OCI-LY7 (cell line): ENCODE measurements around the gene ACTRT2. TPM values are rescaled to one million over a fixed set of nuclear protein-coding genes. Genes with fewer than 3 reads are reported as not detected.

Experiments
- BruUV-seq: library from RNA; stranded (reverse); fragments of 400-500 nt; replicated peaks from 2 replicates; lab custom pipeline; 2021; lab: Mats Ljungman, UMichigan
- CTCF ChIA-PET: fragments of 300-600 bp; sonication (Branson Sonifier 250); formaldehyde crosslinking; loops from one replicate; lab custom pipeline; 2022; ENCODE audit warnings: antibody characterized with exemption; ENCODE audit not compliant: unreplicated experiment; lab: Charles Lee
- POLR2A ChIA-PET: fragments of 300-600 bp; sonication (Branson Sonifier 250); formaldehyde crosslinking; loops from one replicate; lab custom pipeline; 2022; ENCODE audit warnings: antibody characterized with exemption; lab: Charles Lee
- DNase-seq: peaks from one replicate; pipeline ENCODE4 v3.0.0-alpha.2; 2015; ENCODE audit warnings: low spot score
- H2AFZ ChIP-seq: fragments of 200-600 bp; sonication (generic), shearing (Covaris generic); 2 replicates; pipeline ENCODE4 v1.6.1; 2014; ENCODE audit warnings: mild to moderate bottlenecking, antibody characterized with exemption, low read length, moderate library complexity
- H3K27ac ChIP-seq: fragments of 200-600 bp; sonication (generic); 2 replicates; pipeline ENCODE4 v1.5.1; 2014; ENCODE audit warnings: mixed run types, low read depth, mild to moderate bottlenecking, moderate library complexity, low read length, inconsistent platforms; ENCODE audit not compliant: poor library complexity, severe bottlenecking
- H3K36me3 ChIP-seq: fragments of 200-600 bp; sonication (generic); 2 replicates; pipeline ENCODE4 v1.6.1; 2014; ENCODE audit warnings: mild to moderate bottlenecking, antibody characterized with exemption, low read length, moderate library complexity, mixed read lengths; ENCODE audit not compliant: insufficient read depth
- H3K4me1 ChIP-seq: fragments of 200-600 bp; sonication (generic); 2 replicates; pipeline ENCODE4 v1.5.1; 2014; ENCODE audit warnings: mild to moderate bottlenecking, low read length; ENCODE audit not compliant: insufficient read depth, poor library complexity, severe bottlenecking
- H3K4me2 ChIP-seq: fragments of 200-600 bp; sonication (generic); 2 replicates; pipeline ENCODE4 v1.6.1; 2014; ENCODE audit warnings: mild to moderate bottlenecking, low read length
- H3K4me3 ChIP-seq: fragments of 200-600 bp; sonication (generic); 2 replicates; pipeline ENCODE4 v1.5.1; 2014; ENCODE audit warnings: mild to moderate bottlenecking, low read depth, low read length; ENCODE audit not compliant: poor library complexity, severe bottlenecking
- H3K79me2 ChIP-seq: fragments of 200-600 bp; sonication (generic); 2 replicates; pipeline ENCODE4 v1.6.1; 2016; ENCODE audit warnings: low read depth, mild to moderate bottlenecking, low read length, moderate library complexity, mixed read lengths; ENCODE audit not compliant: insufficient read depth
- H3K9me2 ChIP-seq: fragments of 200-600 bp; sonication (generic); 2 replicates; pipeline ENCODE4 v1.6.1; 2016; ENCODE audit warnings: mild to moderate bottlenecking, low read length, mixed read lengths; ENCODE audit not compliant: insufficient read depth
- H3K9me3 ChIP-seq: fragments of 200-600 bp; sonication (generic); 2 replicates; pipeline ENCODE4 v1.6.1; 2014; ENCODE audit warnings: mild to moderate bottlenecking, mixed run types, low read length, mixed read lengths
- H4K20me1 ChIP-seq: fragments of 200-600 bp; sonication (generic); 2 replicates; pipeline ENCODE4 v1.6.1; 2014; ENCODE audit warnings: mild to moderate bottlenecking, antibody characterized with exemption, low read length, moderate library complexity, mixed read lengths; ENCODE audit not compliant: insufficient read depth
- CTCF ChIP-seq: fragments of 200-600 bp; sonication (generic); conservative IDR thresholded peaks from 2 replicates; pipeline ENCODE4 v1.5.1; 2014; ENCODE audit warnings: mild to moderate bottlenecking, antibody characterized with exemption, low read length, moderate library complexity, mixed read lengths
- EZH2phosphoT487 ChIP-seq: fragments of 200-600 bp; sonication (generic); IDR thresholded peaks from 2 replicates; pipeline ENCODE4 v1.6.1; 2018; ENCODE audit warnings: low read depth, borderline replicate concordance, mild to moderate bottlenecking, mixed run types, antibody characterized with exemption, low read length, moderate library complexity, mixed read lengths
- intact Hi-C: fragments of 100-400 bp; cut with micrococcal nuclease; formaldehyde crosslinking; loops from one replicate; pipeline ENCODE4 v1.10.0; 2022; ENCODE audit not compliant: unreplicated experiment
- total RNA-seq, 2 experiments: library from RNA; depleted of rRNA in 1 of 2; stranded (reverse); fragments of >200 nt in 1 of 2; shearing (Covaris generic) in 1 of 2; gene quantifications; 2 replicates each; pipeline ENCODE4 v1.2.3, GENCODE V29; 2014 to 2022

The ACTRT2 gene
- total RNA-seq, 2 experiments from 2014 or later: not detected

GRCh38 chr1:3014443-3015268, 6.6 kb upstream of the ACTRT2 start:
- H3K9me3 ChIP-seq: no peaks in the 10 kb centered on the region
- no TSS peak for BruUV-seq
- H3K27ac ChIP-seq: no peak overlapping the region
- no peak overlapping the region for H3K4me2 ChIP-seq
- intact Hi-C loops: no loop called here
- no peaks in the 10 kb centered on the region for H3K9me2 ChIP-seq
- H4K20me1 ChIP-seq: no peaks in the 10 kb centered on the region
- H3K36me3 ChIP-seq: no peaks in the 10 kb centered on the region
- no peaks in the 10 kb centered on the region for H3K4me1 ChIP-seq
- no peaks in the 10 kb centered on the region for H3K79me2 ChIP-seq
- ChIA-PET POLR2A (no interaction called here), CTCF (no interaction called here)
- DNase-seq: no peak
- H3K4me3 ChIP-seq: no peak overlapping the region
- no peak overlapping the region for H2AFZ ChIP-seq
- no peak for TF ChIP-seq EZH2phosphoT487
- TF ChIP-seq CTCF: no peak

DNA sequence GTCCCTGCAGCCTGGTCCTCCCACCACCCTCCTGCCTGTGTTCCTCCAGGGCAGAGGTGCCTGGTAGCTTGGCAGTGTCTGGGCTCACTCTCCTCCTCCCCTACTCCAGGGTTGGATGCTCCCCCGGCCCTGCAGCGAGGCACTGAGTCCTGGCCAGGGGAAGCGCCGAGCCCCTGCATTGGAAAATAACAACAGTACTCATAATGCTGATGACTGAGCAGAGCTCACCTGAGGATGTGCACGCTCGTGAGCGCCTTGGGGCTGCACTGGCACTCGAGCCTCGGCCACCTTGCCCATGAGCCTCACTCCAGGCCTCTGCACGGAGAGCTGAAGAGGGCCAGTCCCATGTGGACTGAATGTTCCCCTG, 6.0 kb upstream of the ACTRT2 start:
- BruUV-seq: no TSS peak
- ChIA-PET POLR2A (no interaction called here), CTCF (no interaction called here)
- TF ChIP-seq CTCF (no peak), EZH2phosphoT487 (no peak)
- Histone ChIP-seq H3K9me2 (no peaks in the 10 kb centered on the region), H3K79me2 (no peaks in the 10 kb centered on the region), H3K4me1 (no peaks in the 10 kb centered on the region), H3K36me3 (no peaks in the 10 kb centered on the region), H3K27ac (no peak overlapping the region), H4K20me1 (no peaks in the 10 kb centered on the region), H3K4me3 (no peak overlapping the region), H3K4me2 (no peak overlapping the region), H3K9me3 (no peaks in the 10 kb centered on the region), H2AFZ (no peak overlapping the region)
- no peak for DNase-seq
- intact Hi-C loops: no loop called here

DNA sequence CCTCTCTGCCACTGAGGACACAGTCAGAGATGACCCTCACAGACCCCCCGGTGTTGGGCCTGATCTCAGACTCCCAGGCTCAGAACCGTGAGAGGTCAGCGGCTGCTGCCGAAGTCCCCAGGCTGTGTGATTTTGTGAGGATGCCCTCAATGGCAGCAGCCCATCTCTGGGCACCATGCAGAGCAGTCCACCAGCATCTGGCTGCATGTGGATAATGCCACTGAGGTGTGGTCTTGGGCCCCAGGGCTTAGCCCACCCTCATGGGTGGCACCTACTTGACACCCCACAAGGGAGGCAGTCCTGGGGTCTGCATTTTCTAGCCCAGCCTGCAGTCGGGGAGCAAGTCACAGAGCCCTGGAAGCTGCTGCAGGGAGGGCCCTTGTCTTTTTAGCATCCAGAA, 5.5 kb upstream of the ACTRT2 start:
- H3K9me2 ChIP-seq: no peaks in the 10 kb centered on the region
- DNase-seq: no peak
- intact Hi-C loops: no loop called here
- H3K79me2 ChIP-seq: no peaks in the 10 kb centered on the region
- no TSS peak for BruUV-seq
- POLR2A ChIA-PET: no interaction called here
- no peak overlapping the region for H2AFZ ChIP-seq
- H3K4me3 ChIP-seq: no peak overlapping the region
- H3K4me1 ChIP-seq: no peaks in the 10 kb centered on the region
- H4K20me1 ChIP-seq: no peaks in the 10 kb centered on the region
- TF ChIP-seq EZH2phosphoT487: no peak
- TF ChIP-seq CTCF: no peak
- H3K36me3 ChIP-seq: no peaks in the 10 kb centered on the region
- CTCF ChIA-PET: no interaction called here
- H3K4me2 ChIP-seq: no peak overlapping the region
- no peaks in the 10 kb centered on the region for H3K9me3 ChIP-seq
- H3K27ac ChIP-seq: no peak overlapping the region
